Activated T-helper 17 cell treated with anti-CD3 and anti-CD28 coated beads, Interleukin-2, amount 50 U/mL, for 72 hours (primary cell): ENCODE results near the gene CCDC148. TPM values are rescaled to one million over a fixed set of nuclear protein-coding genes. Genes with fewer than 3 reads are reported as not detected.
"Not testable (repeated sequence)": the region's sequence is repeated elsewhere in the genome, so short reads cannot be mapped to it uniquely, and the experiment has no call there.

Experiments used
- ATAC-seq: fragments of 150-1000 bp; cut with Tn5 transposase; replicated peaks from 2 replicates; pipeline ENCODE4 v1.10.0; 2021; ENCODE audit warnings: mild to moderate bottlenecking, moderate library complexity
- H3K27ac Mint-ChIP-seq: one replicate; pipeline ENCODE4 v1.8.0; 2022; ENCODE audit warnings: mixed read lengths
- H3K27me3 Mint-ChIP-seq: one replicate; pipeline ENCODE4 v1.8.0; 2022; ENCODE audit warnings: mixed read lengths
- H3K36me3 Mint-ChIP-seq: one replicate; pipeline ENCODE4 v1.8.0; 2022; ENCODE audit warnings: low read depth, mild to moderate bottlenecking, mixed read lengths
- H3K4me1 Mint-ChIP-seq: one replicate; pipeline ENCODE4 v1.8.0; 2022; ENCODE audit warnings: mixed read lengths
- H3K4me3 Mint-ChIP-seq: one replicate; pipeline ENCODE4 v1.8.0; 2022; ENCODE audit warnings: mild to moderate bottlenecking, mixed read lengths
- H3K9me3 Mint-ChIP-seq: one replicate; pipeline ENCODE4 v1.8.0; 2022; ENCODE audit warnings: mixed read lengths
- total RNA-seq, 2 donors: library from RNA; stranded (reverse); gene quantifications; one replicate each; pipeline ENCODE4 v1.2.3, GENCODE V29; 2022

The CCDC148 gene
- total RNA-seq, 2 donors from 2014 or later: 0.82 to 0.93 TPM

DNA sequence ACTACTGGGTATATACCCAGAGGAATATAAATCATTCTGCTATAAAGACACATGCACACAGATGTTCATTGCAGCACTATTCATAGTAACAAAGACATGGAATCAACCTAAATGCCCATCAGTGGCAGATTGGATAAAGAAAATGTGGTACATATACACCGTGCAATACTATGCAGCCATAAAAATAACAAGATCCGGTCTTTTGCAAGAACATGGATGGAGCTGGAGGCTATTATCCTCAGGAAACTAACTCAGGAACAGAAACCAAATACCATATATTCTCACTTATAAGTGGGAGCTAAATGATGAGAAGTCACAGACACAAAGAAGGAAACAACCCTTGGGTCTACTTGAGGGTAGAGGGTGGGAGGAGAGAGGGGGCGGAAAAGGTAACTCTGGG, 16.7 kb upstream of the CCDC148 start:
- H3K36me3 Mint-ChIP-seq, H3K9me3 Mint-ChIP-seq, H3K27me3 Mint-ChIP-seq, H3K4me3 Mint-ChIP-seq, H3K27ac Mint-ChIP-seq, ATAC-seq: not testable (repeated sequence)
- peaks cover 13% of the 10 kb centered on the region for H3K4me1 Mint-ChIP-seq

DNA sequence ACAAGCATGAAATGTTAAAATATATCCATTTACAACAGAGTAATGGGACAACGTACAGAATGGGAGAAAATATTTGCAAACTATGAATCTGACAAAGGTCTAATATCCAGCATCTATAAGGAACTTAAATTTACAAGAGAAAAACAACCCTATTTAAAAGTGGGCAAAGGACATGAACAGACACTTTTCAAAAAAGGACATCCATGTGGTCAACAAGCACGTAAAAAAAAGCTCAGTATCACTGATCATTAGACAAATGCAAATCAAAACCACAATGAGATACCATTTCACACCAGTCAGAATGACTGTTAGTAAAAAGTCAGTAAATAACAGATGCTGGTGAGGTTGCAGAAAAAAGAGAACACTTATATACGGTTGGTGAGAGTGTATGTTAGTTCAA, 16.3 kb upstream of the CCDC148 start:
- not testable (repeated sequence) for H3K27ac Mint-ChIP-seq, H3K36me3 Mint-ChIP-seq, ATAC-seq, H3K4me3 Mint-ChIP-seq, H3K4me1 Mint-ChIP-seq, H3K9me3 Mint-ChIP-seq, H3K27me3 Mint-ChIP-seq

DNA sequence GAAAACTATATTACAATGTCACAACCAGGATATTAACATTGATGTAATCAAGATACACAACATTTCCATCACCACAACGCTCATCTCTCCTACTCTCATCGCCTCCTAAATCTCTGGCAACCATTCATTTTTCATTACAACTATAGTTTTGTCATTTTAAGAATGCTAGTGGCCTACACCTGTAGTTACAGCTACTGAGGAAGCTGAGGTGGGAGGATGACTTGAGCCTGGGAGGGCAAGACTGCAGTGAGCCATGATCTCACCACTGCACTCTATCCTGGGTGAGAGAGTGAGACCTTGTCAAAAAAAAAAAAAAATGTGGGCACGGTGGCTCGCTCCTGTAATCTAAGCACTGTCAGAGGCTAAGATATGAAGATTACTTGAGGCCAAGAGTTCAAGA, 10.7 kb upstream of the CCDC148 start:
- Mint-ChIP-seq H3K9me3 (no peaks in the 10 kb centered on the region), H3K27ac (no peak overlapping the region), H3K27me3 (no peaks in the 10 kb centered on the region), H3K4me3 (no peak overlapping the region), H3K36me3 (peaks cover 9% of the 10 kb centered on the region), H3K4me1 (no peaks in the 10 kb centered on the region)
- peak; percentile 51 for ATAC-seq

DNA sequence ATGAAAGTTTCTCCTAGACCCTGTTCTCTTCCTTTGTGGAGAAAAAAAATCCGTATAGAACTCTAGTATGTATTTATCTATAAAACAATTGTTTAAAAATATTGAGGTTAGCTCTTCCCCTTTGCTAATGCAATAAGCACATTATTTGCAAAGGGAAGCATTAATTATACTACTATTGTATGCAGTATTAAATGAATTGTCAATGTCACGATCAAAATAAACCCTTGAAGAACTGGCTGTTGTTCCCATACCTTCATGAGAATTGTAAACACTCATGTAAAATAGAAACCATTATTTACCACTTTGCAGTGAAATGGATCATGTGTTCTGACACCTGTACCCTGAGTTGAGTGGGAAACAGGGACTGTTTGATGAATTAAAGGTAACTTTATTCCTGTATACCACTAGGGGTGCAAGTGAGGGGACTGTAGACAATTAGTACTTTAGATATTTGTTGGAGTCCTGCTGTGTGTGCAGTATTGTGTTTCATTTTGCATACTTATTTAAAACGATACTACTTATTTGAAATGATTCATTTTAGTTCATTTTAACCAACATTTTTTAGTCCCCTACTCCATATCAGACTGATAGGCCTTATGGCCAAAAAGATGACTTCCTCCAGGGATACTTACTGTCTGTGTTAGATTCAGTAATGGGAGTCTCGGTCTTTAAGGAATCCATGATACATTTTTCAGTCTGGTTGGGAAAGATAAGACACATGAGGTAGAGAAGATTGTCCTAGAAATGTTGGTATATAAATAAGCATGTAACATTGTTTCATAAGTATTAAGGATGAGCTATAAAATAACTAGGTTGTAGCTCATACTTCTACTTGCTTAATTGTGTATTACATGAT, 8.1 kb upstream of the CCDC148 start:
- ATAC-seq: peak; percentile 78
- H3K4me1 Mint-ChIP-seq: peaks cover 10% of the 10 kb centered on the region
- H3K4me3 Mint-ChIP-seq: no peak overlapping the region
- H3K27ac Mint-ChIP-seq: no peak overlapping the region
- no peaks in the 10 kb centered on the region for H3K27me3 Mint-ChIP-seq
- H3K36me3 Mint-ChIP-seq: peaks cover 1% of the 10 kb centered on the region
- no peaks in the 10 kb centered on the region for H3K9me3 Mint-ChIP-seq

DNA sequence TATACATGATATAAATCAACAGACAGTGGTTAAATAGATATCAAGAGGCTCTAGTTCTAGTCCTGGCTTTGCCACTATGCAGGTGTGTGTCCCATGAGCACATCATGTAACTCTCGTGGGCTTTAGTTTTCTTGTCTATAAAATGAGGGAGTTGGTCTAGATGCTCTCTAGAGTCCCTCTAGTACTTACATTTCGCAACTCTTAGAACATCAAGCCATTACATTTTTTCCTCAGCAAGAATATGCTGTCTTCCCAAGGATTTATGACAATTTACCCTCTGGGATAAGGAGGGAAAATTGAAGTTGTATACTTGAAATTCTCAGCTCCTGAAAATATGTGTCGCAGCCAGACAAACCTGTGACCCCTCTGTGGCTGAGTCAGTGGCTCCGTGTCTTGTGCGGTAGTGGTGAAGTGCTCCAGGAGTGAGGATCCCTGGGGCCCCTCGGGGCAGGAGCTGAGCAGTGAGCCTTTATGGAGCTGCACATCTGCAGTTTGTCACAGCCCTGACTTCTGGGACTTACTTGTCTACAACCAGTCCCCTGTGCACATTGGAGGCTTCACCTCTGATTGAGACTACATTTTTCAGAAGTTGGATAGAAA, 7.0 kb upstream of the CCDC148 start:
- Mint-ChIP-seq H3K4me1 (peaks cover 11% of the 10 kb centered on the region), H3K27me3 (no peaks in the 10 kb centered on the region), H3K4me3 (no peak overlapping the region), H3K27ac (no peak overlapping the region), H3K9me3 (no peaks in the 10 kb centered on the region), H3K36me3 (no peaks in the 10 kb centered on the region)
- ATAC-seq: no peak

DNA sequence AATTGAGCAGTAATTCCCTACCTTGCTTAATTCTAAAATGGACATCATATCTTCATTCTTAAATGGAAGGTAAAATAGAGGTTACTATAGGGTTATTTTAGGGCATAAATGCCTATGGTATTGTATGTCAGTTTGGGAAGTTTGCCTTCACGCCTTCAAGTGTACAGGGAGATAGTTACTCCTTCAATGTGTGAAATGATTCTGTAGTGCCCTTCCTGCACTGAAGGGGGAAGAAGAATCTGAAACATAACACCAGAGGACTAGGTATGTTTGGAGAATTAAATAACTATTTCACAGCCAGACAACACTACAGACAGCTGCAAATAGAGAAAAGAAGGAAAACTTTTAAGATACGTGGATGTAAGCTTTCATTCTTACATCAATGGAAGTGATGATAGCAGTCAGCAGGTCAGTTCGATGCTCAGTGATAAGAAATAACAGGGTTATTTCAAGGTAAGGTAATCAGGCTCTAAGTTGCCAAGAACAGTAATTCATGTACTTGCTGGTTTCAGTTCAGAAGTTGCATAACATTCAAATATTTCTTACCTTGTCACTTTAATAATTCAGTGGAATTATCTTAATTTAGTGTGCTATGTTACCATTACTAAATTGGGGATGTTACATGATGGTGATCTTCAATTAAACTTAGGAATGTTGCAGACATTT, 4.2 kb upstream of the CCDC148 start:
- ATAC-seq: no peak
- no peaks in the 10 kb centered on the region for H3K9me3 Mint-ChIP-seq
- H3K4me3 Mint-ChIP-seq: peak overlapping the region; percentile 18
- no peaks in the 10 kb centered on the region for H3K36me3 Mint-ChIP-seq
- H3K27me3 Mint-ChIP-seq: no peaks in the 10 kb centered on the region
- peaks cover 22% of the 10 kb centered on the region for H3K4me1 Mint-ChIP-seq
- H3K27ac Mint-ChIP-seq: no peak overlapping the region

DNA sequence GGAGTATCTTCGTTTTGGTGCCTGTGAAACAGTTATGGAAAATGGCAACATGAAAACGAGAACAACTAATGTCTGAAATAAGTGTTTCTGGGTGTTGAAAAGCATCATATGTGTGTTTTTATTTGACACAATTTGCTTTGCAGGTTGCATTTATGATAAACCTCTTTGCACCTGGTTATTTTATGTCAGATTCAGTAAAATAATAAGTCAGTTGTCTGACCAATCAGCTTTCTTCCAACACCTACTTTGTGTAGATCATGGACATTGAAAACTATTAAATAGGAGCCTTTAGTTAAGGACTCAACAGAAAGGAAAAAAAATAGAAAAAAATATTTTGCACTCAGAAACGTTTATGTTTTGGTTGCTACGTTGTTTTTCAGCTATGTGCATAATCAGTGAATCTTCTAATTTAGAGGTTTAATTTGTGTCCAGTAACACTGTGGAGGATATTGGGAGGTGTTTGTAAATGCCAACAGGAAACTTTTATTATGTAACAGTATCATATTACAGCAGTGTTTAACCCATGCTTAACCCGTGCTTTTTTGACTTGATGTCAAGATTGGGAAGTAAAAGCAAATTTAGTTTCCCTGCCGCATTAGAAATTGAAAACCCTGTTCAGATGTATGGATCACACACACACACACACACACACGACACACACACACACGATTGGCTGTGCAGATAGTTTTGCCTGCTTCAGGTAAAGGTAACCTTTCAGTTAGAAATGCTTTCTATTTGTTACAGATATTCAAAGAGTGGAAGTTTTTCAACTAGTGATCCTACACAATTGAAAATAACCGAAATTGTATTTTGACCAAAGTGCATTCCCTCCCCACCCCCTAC, 2.8 kb upstream of the CCDC148 start:
- H3K36me3 Mint-ChIP-seq: no peaks in the 10 kb centered on the region
- H3K4me1 Mint-ChIP-seq: peaks cover 22% of the 10 kb centered on the region
- H3K27me3 Mint-ChIP-seq: peaks cover under 1% of the 10 kb centered on the region
- H3K9me3 Mint-ChIP-seq: no peaks in the 10 kb centered on the region
- H3K27ac Mint-ChIP-seq: no peak overlapping the region
- no peak for ATAC-seq
- H3K4me3 Mint-ChIP-seq: peak overlapping the region; percentile 94

DNA sequence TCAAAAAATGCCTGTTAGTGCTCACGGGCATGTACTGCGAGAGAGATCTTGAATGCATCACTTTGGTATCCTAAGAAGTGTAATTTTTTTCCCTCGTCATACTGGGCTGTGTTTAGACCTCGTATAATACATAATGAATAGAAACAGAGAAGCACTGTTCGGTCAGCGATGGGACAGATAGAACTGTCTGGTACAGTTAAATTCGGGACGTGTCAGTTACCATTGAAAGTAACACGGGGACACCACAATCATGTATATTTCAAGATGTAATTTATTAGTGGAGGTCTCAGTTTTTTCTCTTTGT, 2.0 kb upstream of the CCDC148 start:
- Mint-ChIP-seq H3K27ac (peak overlapping the region; percentile 85), H3K27me3 (peaks cover 3% of the 10 kb centered on the region), H3K4me1 (peaks cover 22% of the 10 kb centered on the region), H3K4me3 (peak overlapping the region; percentile 94), H3K36me3 (no peaks in the 10 kb centered on the region), H3K9me3 (no peaks in the 10 kb centered on the region)
- no peak for ATAC-seq

DNA sequence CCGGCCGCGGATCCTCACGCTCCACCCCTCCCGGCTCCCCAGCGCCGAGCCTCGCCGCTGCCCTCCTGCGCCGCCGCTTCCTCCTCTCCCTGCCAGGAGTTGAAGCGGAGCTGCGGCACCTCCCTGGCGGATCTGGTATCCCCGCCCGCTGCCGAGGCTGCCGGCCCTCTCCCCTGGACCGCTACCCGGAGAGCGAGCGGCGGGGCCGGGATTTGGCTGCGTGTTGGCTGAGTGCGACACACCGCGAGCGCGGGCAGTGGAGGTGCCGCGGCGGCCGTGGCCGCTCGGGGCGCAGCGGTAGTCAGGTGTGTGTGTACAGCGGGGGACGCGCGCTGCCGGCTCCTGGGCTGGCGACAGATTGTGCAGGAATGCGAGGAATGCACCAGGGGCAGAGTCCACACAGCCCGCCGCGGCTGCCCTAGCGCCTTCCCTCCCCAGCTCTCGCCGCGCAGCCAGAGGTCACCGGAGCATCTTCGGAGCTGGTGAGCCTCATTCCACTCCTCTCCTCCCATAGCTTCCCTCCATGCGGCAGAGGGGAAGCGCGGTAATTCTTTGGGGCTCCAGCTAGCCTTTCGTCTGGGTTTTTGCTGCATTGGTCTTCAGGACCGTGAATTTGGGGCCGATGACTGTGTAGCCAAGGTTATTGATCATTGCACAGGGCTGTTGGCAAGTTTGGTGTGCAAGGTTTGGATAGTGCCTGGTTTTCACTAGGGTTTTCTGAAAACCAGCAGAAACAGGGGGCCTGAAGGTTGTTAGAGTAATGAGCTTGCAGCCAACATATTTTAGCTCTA, 1.5 kb upstream of the CCDC148 start:
- peak; percentile 45 for ATAC-seq
- Mint-ChIP-seq H3K27me3 (peaks cover 3% of the 10 kb centered on the region), H3K9me3 (no peaks in the 10 kb centered on the region), H3K36me3 (no peaks in the 10 kb centered on the region), H3K27ac (peak overlapping the region; percentile 85), H3K4me3 (peak overlapping the region; percentile 94), H3K4me1 (peaks cover 22% of the 10 kb centered on the region)

DNA sequence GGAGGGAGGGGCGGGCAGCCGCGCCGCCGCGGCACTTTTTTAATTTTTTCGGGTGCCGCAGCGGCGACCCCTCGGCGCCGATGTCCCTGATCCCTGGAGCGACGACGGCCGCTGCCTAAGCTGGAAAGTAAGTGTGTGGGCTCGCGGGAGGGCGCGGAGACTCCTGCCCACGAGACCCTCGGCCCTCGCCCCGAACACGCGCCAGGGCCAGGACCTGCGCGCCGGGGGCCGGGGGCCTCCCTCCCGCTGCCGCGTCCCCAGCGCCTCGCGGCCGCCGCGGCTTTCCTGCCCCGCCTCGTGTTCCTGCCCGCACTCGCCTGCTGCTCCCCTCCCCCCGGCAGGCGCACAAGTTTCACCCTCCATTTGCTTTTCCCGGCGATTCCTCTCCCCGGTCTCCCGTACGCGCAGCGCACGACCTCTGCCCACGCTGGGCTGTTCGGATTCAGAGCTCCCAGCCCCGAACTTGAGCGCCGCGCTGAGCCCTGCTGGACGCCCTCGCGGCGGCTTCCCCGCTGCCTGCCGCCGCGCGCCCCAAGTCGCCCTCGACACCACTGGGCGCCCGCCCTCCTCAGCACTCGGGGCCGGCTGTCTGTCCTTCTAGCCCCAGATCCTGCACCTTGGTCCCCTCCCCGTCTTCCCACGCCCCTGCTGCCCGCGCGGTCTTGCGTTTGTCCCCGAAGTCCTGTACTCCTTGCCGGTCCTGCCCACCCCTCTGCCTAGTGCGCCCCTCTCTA, 706 bp upstream of the CCDC148 start:
- H3K9me3 Mint-ChIP-seq: no peaks in the 10 kb centered on the region
- peak overlapping the region; percentile 80 for H3K27ac Mint-ChIP-seq
- peak overlapping the region; percentile 94 for H3K4me3 Mint-ChIP-seq
- no peaks in the 10 kb centered on the region for H3K36me3 Mint-ChIP-seq
- peaks cover 3% of the 10 kb centered on the region for H3K27me3 Mint-ChIP-seq
- peaks cover 22% of the 10 kb centered on the region for H3K4me1 Mint-ChIP-seq
- ATAC-seq: peak; percentile 34

DNA sequence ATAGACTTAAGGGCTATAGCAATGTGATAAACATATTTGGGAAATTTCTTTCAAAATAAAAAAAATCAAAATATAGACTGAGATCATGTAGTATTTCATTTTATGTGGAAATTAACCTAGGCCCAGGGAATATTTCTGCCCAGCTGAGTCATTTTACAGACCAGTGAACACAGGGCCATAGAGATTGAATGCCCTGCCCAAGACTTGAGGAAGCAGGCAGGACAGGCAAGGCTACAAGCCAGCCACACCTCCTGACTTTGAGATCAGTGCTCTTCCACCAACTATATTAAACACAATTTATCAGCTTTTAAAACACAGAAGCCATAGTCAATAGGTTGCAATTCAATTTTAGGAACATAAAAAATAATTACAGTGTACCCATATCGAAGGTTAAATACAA, 12.9 kb downstream of the CCDC148 start:
- no peaks in the 10 kb centered on the region for H3K36me3 Mint-ChIP-seq
- H3K27me3 Mint-ChIP-seq: no peaks in the 10 kb centered on the region
- no peaks in the 10 kb centered on the region for H3K9me3 Mint-ChIP-seq
- H3K4me1 Mint-ChIP-seq: no peaks in the 10 kb centered on the region
- no peak overlapping the region for H3K27ac Mint-ChIP-seq
- no peak for ATAC-seq
- H3K4me3 Mint-ChIP-seq: no peak overlapping the region

DNA sequence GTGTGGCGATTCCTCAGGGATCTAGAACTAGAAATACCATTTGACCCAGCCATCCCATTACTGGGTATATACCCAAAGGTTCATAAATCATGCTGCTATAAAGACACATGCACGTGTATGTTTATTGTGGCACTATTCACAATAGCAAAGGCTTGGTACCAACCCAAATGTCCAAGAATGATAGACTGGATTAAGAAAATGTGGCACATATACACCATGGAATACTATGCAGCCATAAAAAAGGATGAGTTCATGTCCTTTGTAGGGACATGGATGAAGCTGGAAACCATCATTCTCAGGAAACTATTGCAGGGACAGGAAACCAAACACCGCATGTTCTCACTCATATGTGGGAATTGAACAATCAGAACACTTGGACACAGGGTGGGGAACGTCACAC, 17.5 kb downstream of the CCDC148 start:
- ATAC-seq, H3K9me3 Mint-ChIP-seq, H3K4me3 Mint-ChIP-seq, H3K4me1 Mint-ChIP-seq, H3K36me3 Mint-ChIP-seq, H3K27ac Mint-ChIP-seq, H3K27me3 Mint-ChIP-seq: not testable (repeated sequence)

DNA sequence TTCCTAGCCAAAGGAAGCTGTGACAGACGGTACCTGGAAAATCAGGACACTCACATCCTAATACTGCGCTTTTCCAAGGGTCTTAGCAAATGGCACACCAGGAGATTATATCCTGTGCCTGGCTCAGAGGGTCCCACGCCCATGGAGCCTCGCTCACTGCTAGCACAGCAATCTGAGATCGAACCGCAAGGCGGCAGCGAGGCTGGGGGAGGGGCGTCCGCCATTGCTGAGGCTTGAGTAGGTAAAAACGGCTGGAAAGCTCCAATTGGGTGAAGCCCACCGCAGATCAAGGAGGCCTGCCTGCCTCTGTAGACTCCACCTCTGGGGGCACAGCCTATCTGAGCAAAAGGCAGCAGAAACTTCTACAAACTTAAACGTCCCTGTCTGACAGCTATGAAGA, 22.8 kb downstream of the CCDC148 start:
- H3K4me1 Mint-ChIP-seq, H3K27me3 Mint-ChIP-seq, ATAC-seq, H3K27ac Mint-ChIP-seq, H3K4me3 Mint-ChIP-seq, H3K9me3 Mint-ChIP-seq, H3K36me3 Mint-ChIP-seq: not testable (repeated sequence)
